ENCODE measurements around the gene PRKN. TPM values are rescaled to one million over a fixed set of nuclear protein-coding genes. Genes with fewer than 3 reads are reported as not detected.

Gene PRKN
- total RNA-seq, 1 donor from 2014 or later = 5.7 TPM

DNA sequence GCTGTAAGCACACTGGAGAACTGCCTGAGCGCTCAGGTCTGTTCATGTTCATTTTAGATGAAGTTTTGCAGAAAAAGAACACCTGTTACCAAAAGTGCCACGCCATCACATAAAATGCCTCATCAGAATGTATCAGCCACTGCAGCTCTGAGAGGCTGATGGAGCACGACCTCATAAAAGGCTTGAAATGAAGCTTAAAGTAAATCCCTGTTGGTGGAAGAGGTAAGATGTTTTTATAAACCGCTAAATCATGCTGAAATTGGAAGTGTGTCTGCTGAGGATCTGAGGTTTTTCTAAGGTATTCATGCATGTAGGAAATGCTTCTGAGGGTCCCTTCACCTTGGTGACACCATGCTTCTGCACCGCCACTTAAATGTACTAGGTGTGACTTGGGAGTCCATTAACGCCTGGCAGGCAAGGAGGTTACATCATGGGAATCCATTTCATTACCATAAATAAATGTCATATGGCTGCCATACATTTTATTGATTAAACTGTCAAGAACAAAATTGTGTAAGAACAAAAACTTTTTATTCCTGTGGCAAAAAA, 1090.6 kb downstream of the PRKN start:
- Mint-ChIP-seq H3K9me3 (ENCODE audit: low read depth) (no peaks in the 10 kb centered on the region), H3K4me3 (ENCODE audit: unreplicated experiment) (no peak overlapping the region), H3K36me3 (ENCODE audit: low read depth) (peaks cover 1% of the 10 kb centered on the region), H3K27ac (ENCODE audit: unreplicated experiment) (no peak overlapping the region), H3K27me3 (ENCODE audit: low read depth) (no peaks in the 10 kb centered on the region), H3K4me1 (ENCODE audit: low read depth) (peaks cover 51% of the 10 kb centered on the region)
- TF ChIP-seq, protein P1, sequence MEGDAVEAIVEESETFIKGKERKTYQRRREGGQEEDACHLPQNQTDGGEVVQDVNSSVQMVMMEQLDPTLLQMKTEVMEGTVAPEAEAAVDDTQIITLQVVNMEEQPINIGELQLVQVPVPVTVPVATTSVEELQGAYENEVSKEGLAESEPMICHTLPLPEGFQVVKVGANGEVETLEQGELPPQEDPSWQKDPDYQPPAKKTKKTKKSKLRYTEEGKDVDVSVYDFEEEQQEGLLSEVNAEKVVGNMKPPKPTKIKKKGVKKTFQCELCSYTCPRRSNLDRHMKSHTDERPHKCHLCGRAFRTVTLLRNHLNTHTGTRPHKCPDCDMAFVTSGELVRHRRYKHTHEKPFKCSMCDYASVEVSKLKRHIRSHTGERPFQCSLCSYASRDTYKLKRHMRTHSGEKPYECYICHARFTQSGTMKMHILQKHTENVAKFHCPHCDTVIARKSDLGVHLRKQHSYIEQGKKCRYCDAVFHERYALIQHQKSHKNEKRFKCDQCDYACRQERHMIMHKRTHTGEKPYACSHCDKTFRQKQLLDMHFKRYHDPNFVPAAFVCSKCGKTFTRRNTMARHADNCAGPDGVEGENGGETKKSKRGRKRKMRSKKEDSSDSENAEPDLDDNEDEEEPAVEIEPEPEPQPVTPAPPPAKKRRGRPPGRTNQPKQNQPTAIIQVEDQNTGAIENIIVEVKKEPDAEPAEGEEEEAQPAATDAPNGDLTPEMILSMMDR (IDR thresholded peaks at IDR 0.05) = no peak
- DNase-seq (ENCODE audit: low spot score) = no peak

DNA sequence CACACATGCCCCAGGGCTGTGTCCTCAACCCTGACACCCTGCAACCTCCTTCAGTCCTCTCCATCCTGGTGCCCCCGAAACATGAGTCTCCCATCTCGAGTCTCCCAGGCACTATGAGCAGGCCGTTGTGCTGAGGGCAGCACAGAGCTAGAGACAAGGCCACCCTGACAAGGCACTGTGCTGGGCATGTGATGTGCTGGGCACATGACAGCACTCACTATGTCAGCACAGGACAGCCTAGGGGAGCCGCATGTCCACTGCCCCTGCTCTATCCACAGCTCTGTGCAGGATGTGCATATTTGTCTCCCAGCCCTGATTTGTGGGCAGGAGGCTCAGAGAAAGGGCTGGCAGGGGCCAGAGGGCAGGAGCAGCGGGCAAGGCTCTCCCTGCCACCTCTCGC, 1091.6 kb downstream of the PRKN start:
- no peak overlapping the region for H3K4me3 Mint-ChIP-seq (ENCODE audit: unreplicated experiment)
- no peaks in the 10 kb centered on the region for H3K27me3 Mint-ChIP-seq (ENCODE audit: low read depth)
- H3K4me1 Mint-ChIP-seq (ENCODE audit: low read depth) = peaks cover 58% of the 10 kb centered on the region
- H3K36me3 Mint-ChIP-seq (ENCODE audit: low read depth) = peaks cover 1% of the 10 kb centered on the region
- TF ChIP-seq, protein P1 (IDR thresholded peaks at IDR 0.05) = no peak
- H3K27ac Mint-ChIP-seq (ENCODE audit: unreplicated experiment) = no peak overlapping the region
- H3K9me3 Mint-ChIP-seq (ENCODE audit: low read depth) = no peaks in the 10 kb centered on the region
- DNase-seq (ENCODE audit: low spot score) = no peak

DNA sequence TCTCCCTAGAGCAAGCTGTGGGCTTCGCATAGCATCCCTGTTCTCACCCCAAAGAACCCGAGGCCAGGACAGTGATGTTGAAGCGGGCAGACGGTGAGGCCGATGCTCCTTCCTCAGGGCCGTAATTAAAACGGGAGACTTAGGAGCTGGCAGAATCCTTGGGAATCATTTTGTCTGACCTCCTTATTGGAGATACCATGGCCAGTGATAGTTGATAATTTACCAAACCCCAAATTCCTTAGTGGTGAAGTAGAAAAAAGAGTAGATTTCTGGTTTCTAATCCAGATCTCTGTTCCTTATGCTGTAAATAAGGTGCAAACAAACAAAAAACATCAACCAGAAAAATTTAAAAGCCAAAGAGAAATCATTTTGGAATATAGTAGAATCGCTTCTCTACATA, 1092.7 kb downstream of the PRKN start:
- H3K9me3 Mint-ChIP-seq (ENCODE audit: low read depth) = no peaks in the 10 kb centered on the region
- peaks cover 1% of the 10 kb centered on the region for H3K36me3 Mint-ChIP-seq (ENCODE audit: low read depth)
- DNase-seq (ENCODE audit: low spot score) = no peak
- TF ChIP-seq, protein P1 (IDR thresholded peaks at IDR 0.05) = no peak
- H3K4me3 Mint-ChIP-seq (ENCODE audit: unreplicated experiment) = no peak overlapping the region
- H3K4me1 Mint-ChIP-seq (ENCODE audit: low read depth) = peaks cover 58% of the 10 kb centered on the region
- H3K27me3 Mint-ChIP-seq (ENCODE audit: low read depth) = no peaks in the 10 kb centered on the region
- H3K27ac Mint-ChIP-seq (ENCODE audit: unreplicated experiment) = no peak overlapping the region

DNA sequence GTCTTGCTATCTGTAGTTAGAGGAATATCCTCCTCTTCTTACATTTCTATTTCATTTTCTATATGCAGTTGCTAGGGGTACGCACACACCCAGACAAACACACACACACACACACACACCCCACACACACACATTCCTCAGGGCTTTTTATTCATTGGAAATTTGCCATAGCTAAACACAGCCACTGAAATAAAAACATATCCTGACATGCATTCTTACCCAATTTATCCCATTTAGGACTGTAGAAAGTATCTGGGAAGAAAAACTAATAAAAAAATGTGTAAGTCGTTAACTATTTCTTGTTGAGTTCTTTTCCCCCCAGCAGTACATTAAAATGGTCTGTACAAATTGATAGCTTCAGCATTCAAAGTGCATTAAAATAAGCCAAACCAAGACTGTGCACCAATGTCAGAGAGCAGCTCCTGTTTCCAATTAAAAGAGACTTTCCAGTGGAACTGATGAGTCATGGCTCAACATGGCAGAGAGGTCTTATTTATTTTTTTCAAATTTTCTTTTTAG, 1095.8 kb downstream of the PRKN start:
- Mint-ChIP-seq H3K4me3 (ENCODE audit: unreplicated experiment) (peak overlapping the region; percentile 26), H3K27ac (ENCODE audit: unreplicated experiment) (peak overlapping the region; percentile 91), H3K9me3 (ENCODE audit: low read depth) (no peaks in the 10 kb centered on the region), H3K36me3 (ENCODE audit: low read depth) (peaks cover 1% of the 10 kb centered on the region), H3K27me3 (ENCODE audit: low read depth) (no peaks in the 10 kb centered on the region), H3K4me1 (ENCODE audit: low read depth) (peaks cover 50% of the 10 kb centered on the region)
- TF ChIP-seq, protein P1 (IDR thresholded peaks at IDR 0.05) = no peak
- DNase-seq (ENCODE audit: low spot score) = no peak

DNA sequence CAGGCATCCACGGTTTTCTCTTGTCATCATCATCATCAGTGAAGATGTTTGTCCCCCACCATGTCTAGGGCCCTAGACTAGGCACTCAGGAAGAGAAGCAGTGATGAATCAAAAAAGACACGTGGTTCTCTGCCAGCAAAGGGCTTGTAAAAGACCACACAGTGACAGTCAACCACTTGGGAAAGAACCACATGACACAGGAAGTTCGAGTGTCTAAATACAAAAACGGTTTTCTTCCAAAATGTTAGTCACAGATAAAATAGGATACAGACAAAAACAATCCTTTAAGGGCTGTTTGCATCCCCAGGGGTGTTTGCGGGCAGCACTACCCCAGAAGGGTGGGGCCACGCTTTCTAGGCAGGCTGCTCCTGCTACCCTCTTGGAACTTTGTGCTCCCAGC, 1096.9 kb downstream of the PRKN start:
- Mint-ChIP-seq H3K4me3 (ENCODE audit: unreplicated experiment) (peak overlapping the region; percentile 26), H3K27me3 (ENCODE audit: low read depth) (no peaks in the 10 kb centered on the region), H3K4me1 (ENCODE audit: low read depth) (peaks cover 50% of the 10 kb centered on the region), H3K27ac (ENCODE audit: unreplicated experiment) (peak overlapping the region; percentile 91), H3K9me3 (ENCODE audit: low read depth) (no peaks in the 10 kb centered on the region), H3K36me3 (ENCODE audit: low read depth) (peaks cover 1% of the 10 kb centered on the region)
- TF ChIP-seq, protein P1 (IDR thresholded peaks at IDR 0.05) = no peak
- DNase-seq (ENCODE audit: low spot score) = no peak
